HG03159 (cell line): ENCODE results near the gene ST8SIA4.
A peak's percentile ranks its signal among the peaks of the same experiment; 100 is the strongest.

Experiments
- ATAC-seq: cut with Tn5 transposase; IDR thresholded peaks from one replicate; pipeline ENCODE4 v1.9.1; 2021; ENCODE audit warnings: mild to moderate bottlenecking, moderate library complexity; ENCODE audit not compliant: unreplicated experiment

ST8SIA4 gene, protein sequence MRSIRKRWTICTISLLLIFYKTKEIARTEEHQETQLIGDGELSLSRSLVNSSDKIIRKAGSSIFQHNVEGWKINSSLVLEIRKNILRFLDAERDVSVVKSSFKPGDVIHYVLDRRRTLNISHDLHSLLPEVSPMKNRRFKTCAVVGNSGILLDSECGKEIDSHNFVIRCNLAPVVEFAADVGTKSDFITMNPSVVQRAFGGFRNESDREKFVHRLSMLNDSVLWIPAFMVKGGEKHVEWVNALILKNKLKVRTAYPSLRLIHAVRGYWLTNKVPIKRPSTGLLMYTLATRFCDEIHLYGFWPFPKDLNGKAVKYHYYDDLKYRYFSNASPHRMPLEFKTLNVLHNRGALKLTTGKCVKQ

DNA sequence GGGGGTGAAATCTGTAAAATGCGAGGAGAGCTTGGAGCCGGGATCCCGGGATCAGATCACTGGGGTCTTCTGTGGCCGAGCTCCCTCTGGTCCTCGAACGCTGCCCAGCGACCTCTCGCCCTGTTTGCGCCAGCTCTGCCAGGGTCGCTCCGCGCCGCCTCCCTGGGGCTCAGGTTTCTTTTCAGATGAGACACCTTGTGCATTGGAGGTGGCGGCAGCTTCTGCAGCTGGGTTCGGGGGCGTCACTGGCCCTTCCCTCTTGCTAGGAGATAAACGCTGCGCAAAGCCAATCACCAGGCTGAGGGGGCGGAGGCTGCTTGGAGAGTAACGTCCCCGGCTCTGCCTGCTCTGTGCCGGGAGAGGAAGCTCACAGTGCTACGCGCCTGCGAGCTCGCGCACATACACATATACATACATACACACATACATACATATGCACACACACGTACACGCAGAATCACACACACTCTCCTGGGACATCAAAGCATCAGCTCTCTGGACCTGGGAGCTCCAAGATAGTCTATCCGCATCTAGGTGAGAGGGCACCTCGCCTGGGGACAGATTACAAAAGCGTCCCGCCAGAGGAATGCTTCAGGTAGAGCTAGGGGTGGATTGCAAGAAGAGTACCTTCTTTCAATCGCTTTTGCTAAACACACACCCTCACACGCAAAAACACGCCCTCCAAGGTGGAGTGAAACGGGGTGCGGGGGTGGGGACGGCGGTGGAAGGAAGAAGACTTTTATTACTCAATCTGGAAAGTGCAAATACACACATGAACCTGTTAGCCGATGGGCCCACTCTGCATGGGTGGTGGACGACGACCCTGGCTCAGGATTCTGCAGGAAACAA, at the start of gene ST8SIA4:
Gene ST8SIA4 (minus strand): TSS at position 244 of the 849 bp plus-strand sequence. CDS start 327 bp downstream, outside the sequence.
- ATAC-seq: peak; percentile 74

DNA sequence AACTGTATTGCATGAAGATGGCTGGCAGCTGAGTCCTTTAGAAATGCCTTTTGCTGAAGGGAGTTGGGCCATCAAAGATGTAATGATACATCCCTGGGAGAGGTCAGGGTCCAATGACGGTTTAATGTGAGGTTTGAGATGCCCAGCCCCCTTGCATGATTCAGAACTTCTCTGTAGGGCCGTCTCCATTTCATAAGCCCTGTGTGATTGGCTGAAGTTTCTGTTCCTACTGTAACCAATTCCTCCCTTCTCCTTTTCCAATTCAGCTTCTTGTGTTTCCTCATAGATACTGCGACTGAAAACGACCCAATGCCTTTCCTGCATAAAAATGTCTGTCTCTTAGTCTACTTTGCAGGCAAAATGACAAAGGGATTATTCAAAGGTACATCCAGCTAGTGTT, 47.9 kb upstream of the ST8SIA4 start:
- no peak for ATAC-seq

DNA sequence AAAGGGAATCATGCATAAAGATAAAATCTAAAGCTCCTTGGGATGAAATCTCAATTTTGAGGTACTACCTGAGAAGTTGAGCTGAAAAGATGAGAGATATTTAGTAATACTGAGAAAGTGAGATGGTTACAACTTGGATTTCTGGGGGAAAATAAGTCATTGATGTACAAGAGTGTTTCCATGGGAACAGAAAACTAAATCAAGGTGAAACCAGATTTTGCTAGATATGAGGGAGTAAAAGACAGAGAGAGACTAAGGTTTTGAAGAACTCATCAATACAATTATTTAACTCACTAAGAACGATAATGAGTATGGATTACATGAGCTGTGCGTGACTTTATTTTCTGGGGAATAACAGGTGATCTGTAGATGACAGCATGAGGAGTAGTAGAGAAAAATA, 10.2 kb upstream of the ST8SIA4 start:
- no peak for ATAC-seq

DNA sequence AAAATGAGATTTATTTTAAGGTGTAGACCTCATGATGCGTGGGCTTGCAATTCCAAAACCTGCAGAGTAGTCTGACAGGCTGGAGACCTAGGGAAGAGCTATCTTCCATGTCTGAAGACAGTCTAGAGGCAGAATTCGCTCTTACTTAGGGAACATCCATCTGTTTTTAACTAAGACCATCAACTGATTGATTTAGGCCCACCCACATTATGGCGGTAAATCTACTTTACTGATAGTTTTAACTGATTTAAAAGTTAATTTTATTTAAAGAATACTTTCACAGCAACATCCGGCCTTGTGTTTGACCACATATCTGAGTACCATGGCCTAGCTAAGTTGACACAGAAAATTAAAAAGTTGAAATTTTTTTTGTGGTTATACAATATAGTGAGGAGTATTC, 6.0 kb upstream of the ST8SIA4 start:
- no peak for ATAC-seq

DNA sequence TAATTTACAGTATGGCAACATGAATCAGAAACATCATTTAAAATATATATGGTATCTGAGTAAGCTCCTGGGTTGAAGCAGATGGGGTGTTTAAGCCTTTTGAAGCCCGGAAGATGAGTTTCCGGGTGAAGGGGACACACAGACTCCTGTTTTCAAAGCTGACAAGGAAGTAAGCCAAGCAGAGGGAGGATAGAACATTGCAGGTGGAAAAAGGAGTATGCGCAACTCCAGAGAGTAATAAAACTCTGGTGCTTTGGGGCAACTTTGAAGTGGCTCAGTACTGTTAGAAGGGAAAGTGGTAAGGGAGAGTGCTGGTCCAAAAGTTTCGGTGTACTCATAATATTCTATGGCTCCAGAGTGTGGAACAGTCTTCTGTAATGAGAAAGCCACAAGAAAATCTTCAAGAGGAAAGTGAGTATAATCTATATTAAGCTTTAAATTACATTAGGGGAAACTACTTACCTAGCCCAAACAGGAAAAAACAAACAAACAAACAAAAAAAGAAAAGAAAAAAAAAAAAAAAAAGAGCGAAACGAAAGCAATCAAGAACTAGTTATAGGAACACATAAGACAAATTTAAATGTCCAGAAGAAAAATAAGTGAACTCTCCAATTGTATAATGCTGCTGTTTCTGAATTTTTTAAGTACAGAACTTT, 2.3 kb upstream of the ST8SIA4 start:
- no peak for ATAC-seq

DNA sequence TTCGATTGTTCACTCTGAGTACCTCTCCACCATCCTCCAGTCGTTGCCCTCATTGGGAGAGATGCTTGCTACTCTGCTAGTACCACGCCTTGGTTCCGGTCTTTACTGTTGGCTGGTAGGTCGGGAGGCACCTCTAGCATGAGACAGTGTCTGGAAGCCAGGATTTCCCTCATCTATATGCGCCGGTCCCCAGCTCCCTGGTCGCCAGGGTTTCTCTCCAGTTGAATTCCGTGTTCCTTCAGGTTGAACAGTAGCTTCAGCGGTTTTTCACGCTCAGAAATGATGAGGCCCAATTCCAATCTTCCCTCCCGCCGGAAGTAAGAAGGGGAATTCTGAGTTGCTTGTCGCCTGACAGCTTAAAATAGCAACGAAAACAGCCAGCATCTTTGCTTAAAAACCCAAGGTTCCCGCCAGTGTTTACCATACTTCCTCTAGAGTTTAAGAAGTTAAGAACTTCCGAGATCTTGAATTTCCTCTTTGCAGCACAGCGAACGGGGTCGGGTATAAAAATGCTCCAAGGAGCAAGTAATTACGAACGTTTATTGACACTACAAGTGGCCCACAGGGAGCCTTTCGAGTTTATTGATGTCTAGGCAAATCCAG, 1.3 kb upstream of the ST8SIA4 start:
- ATAC-seq: peak; percentile 19

DNA sequence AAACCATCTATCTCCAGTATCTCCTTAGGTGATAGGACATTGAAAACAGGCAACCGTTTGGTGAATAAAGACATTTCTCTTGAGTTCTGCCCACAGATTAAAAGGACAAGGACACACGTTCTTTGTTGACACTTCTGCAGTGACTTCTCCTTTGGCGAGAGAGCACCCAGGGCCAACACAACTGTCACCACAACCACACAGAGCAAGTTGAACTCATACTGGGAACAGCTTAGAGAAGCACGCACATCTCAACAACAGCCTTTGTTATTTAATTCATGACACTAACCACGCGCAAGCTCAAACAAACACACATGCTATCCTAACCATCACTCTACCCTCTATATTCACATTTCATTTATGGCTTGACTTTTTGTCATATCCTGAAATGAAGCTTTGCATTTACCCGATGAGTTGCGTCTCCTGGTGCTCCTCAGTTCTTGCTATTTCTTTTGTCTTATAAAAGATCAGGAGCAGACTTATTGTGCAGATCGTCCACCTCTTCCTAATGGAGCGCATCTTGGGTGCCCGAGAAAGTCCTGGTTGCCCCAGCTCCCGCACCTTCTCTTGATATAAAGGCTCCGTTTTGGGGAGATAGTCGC, 543 bp downstream of the ST8SIA4 start:
- no peak for ATAC-seq

DNA sequence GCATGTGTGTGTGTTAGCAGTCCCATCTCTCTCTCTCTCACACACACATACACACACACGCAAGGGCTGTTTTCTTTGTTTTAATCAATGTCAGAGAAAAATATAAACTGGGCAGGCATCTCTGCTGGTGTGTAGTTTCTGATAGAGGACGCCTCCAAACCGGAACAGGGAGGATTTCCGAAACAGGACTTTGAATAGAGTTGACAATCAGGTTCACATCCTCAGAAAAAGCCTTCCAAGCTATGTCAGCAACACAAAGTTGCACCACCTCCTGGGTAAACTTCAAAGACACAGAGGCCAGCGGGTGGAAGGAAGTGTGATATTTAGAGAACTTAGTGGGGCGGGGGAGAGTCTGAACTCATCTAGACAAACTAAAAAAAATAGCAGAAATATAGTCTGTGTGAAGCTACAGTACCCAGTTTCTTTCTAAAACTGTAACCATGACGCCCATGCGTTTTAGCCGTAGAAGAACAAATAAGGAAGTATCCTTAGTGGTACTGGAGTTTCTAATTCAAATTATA, 1.2 kb downstream of the ST8SIA4 start:
- ATAC-seq: no peak

DNA sequence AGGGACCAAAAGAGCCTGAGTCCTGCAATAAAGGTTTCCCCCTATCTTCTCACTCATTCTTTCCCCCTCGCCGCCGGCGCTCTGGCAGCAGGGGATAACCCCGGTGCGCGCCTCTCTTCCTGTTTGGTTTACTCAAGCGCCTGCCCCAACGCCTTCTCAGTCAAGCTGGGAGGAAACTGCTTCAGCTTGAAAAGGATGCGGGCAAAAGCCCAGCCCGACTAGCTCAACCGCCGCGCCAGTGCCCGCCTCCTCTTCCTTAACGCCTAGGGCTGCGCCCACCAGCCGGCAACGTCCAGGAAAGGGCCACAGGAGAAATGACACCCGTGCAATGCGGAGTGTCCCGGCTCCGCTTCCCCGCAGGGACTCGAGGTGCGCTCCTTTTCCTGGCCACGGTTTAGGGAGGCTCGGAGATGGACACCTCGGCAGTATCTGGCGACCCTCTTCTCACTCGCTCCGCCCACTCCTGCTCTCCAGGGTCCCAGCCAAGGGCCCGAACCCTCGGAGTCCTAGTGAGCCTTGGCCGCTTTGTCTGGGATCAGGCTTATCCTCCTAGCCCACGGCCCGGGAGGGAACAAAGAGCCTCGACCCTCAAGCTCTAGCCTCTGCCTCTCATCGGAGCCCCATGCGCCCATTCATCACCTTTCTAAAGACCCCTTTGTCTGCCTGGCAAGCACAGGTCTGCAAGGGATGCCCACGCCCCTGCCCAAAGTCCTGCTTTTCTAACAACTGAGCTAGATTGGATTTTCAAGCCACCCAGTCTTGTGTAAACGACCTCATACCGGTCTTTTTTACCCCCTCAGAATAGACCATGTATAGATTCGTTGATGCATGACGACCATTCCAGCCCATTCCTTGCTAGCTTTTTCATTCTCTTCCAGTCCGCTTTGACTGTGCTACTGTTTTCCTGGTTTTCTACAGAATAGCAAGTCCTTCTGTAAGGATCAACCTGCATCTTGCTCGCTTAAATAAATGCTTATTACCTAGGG, 2.0 kb downstream of the ST8SIA4 start:
- peak; percentile 41 for ATAC-seq

DNA sequence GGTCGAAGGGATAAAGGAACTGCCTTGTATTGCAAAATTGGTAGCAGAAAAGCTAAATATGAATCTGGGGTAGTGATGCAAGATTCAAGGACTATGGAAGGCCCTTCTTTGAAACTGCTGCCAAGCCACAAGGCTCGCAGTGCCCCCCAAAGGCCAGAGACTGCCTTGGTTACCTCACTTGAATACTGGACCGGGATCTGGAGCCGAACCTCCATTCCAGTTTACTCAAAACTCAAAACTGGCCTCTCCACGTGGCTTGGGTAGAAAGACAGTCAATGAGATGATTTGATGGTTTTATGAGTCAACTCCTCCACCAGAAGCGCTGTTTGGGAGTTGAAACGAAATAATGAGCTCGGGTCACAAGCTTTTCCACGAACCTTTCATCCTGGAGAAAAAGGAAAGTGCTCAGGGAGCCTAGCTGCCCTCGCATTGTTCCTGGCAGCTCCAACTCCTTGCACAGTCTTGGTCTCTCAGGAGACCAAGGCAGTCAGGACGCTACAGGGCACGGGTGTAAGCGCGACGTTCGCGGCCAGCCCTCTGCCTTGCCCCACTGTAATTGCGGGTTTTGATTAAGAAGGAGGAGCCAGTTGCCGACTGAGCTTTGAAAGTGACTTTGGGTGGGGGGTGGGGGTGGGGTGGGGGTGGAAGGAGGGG, 2.8 kb downstream of the ST8SIA4 start:
- peak; percentile 18 for ATAC-seq

DNA sequence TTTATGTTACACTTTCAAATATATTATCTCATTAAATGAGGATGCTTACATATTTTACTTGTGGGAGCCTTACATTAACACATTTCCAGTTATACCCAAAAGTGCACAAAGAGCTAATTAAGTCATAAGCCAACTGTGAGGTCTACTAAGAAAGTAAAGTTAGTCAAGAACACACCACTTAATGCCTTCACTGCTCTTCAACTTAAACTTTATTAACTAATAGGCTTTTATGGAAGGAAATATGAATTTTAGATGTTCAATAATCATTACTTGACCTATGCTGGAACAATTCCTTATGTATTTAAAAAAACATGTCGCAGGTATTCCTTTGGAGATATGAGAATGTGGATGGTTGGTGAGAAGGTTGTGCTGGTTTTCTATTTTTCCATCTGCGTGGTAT, 3.4 kb downstream of the ST8SIA4 start:
- ATAC-seq: no peak

DNA sequence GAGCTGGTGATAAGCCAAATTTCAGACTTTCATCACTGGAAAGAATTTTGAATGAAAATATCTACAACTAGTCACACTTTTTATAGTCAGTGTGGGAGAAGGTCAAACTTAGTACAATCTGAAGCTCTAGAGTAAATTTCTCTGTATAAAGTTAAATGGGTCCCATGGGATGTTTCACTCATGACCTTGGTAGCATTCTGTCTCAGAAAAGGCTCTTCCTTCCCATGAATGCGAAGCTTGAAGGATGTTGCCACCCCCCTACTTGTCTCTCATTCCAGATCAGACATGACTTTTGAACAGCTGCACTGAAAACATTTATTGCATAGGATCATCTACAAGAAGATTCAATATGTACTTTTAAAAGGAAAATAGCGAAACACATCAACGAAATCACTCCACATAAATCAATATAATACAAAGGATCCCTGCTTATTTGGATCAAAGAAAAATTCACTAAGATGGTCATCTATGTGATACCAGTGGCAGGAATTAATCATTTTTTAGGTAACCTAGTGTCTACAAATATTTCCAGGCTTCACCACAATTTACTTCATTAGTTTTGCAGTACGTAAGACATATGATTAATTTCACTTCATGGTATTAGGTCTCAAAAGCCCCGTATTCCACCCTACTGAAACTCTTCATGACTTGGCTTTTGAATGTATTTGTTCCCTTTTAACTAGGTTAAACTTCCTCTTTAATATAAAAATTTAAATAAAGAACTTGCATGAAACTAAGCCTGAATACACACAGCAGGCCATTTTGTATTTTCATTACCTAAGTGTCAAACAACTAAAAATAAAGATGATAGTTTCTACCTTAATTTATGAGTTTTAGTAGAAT, 4.4 kb downstream of the ST8SIA4 start:
- ATAC-seq: no peak

DNA sequence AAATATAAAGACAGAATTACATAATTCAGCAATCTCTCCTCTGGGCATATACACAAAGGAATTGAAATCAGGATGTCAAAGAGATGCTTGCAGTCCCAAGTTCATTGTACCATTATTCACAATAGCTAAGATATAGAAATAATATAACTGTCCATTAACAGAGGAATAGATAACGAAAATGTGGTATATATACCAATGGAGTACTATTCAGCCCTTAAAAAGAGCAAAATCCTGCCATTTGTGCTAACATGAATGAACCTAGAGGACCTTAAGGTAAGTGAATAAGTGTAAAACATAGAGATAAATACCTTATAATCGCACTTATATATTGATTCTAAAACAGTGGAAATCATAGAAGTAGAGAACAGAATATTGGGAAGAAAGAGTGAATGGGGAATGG, 7.0 kb downstream of the ST8SIA4 start:
- ATAC-seq: no peak

DNA sequence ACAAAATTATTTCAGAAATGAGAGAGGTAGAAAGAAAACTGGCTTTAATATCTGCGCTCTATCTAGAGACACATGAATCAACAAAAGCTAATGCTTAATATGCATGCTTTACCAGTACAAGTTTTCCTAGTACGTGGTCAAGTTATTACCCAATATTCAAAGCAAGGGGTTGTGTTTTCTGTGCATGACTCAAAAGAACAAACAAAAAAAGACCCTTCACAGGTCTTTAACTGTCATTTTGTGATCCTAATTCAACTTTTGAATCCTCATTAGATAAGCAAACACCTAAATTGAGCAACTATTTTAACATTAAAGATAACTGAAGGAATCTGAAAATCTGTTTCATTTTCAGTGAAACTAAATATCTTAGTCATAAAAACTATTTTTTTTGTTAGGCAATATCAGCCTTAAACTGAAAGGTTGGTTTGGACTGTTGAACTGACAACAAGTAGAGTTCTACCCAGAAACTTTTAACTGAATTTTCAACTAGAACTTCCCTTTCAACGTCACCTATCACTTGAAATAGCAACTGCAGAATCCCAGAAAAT, 12.5 kb downstream of the ST8SIA4 start:
- peak; percentile 71 for ATAC-seq

DNA sequence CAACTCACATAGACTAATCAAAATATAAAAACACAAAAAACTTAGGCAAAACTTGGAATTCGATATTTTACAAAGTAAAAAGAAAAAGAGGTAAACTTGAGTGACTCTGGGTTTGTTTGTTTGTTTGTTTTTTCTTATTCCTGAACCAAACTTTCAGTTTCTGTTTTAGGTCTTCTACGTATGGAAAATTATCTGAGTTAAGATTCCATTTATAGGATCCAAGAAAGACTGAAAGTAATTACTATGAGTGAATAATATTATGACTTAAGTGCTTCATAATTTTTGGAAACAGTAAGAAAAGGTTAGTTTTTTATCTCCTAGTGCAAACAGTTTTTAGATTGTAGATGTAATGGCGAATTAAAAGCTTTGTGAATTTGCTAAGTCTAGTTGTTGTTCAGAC, 13.2 kb downstream of the ST8SIA4 start:
- no peak for ATAC-seq

DNA sequence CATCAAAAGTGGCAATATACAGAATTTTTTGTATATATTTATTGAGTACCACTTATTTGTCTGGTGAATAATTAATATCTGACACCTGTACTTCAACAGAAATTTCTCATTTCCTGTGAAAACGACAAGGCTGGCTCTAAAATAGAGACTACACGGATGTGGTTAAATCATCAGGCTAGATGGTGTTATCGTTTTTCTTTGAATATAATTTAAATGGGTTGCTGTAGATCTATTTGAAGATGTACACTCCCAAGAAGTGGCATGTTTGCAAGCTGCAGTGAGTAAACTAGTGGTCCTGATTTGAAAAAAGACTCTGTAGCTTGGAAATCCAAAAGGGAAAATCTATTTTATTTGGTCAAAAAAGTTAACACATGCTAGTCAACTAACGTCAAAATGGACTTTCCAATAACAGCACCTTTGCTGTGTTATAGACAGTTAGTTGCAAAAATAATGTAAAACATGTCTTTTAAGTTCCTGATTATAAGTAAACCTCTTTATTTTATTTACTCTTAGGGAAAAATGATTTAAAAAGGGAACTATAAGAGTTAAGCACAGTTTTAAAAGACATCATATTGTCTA, 13.8 kb downstream of the ST8SIA4 start:
- ATAC-seq: peak; percentile 68

DNA sequence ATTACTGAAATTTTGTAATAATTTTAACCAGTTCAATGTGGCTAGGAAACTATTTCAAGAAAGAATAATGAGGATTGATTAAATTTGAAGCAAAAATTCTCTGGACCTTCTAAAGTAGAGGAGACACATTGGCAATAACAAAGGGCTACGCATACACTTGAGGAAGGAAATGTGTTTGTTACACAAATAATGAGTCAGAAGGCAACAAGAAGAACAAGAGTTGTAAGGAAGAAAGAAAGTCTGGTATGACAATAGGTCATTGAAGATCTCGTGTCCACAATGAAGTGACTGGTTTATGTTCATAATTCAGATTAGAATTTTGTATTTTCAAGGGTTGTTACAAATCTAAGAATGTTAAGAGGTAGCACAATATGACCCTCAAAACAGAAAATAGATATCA, 25.8 kb downstream of the ST8SIA4 start:
- ATAC-seq: no peak
